Measurements from ENCODE around the gene NCOR1. TPM values are rescaled to one million over a fixed set of nuclear protein-coding genes. Genes with fewer than 3 reads are reported as not detected.
A peak's percentile ranks its signal among the peaks of the same experiment; 100 is the strongest.

Gene NCOR1
- total and polyA plus RNA-seq, 9 of the 15 experiments (the other 6 are each of a cell fraction or from before 2014, with no cell fraction given): 20.2 to 66.5 (median 50.9) TPM

- TF ChIP-seq CREBBP (IDR thresholded peaks at IDR 0.05; ENCODE audit: low read depth, low read length) (no peak), NFATC3 (IDR thresholded peaks at IDR 0.05) (0 out of 2 replicates have a peak, but pooled peaks have one; percentile 51), TCF15 (CRISPR knock-in tag; IDR thresholded peaks at IDR 0.05) (no peak), ILF3 (IDR thresholded peaks at IDR 0.05; ENCODE audit: borderline replicate concordance) (no peak), KAT7 (CRISPR knock-in tag; IDR thresholded peaks at IDR 0.05; ENCODE audit: borderline replicate concordance) (no peak), ZNF445 (CRISPR knock-in tag; IDR thresholded peaks at IDR 0.05; ENCODE audit: low read depth) (no peak), MGA (IDR thresholded peaks at IDR 0.05) (peak; percentile 30; the same call in 1 of the 2 replicates), RBM14 (IDR thresholded peaks at IDR 0.05; ENCODE audit: borderline replicate concordance, insufficient read depth, low read depth, low read length) (no peak), SMAD4 (CRISPR knock-in tag; conservative IDR thresholded peaks at IDR 0.05) (no peak), ATF3 (IDR thresholded peaks at IDR 0.05) (no peak), ATF3 (CRISPR knock-in tag; conservative IDR thresholded peaks at IDR 0.05) (no peak), PHB2 (IDR thresholded peaks at IDR 0.05; ENCODE audit: low read depth) (no peak), PHTF2 (CRISPR knock-in tag; IDR thresholded peaks at IDR 0.05) (no peak), USF2 (CRISPR knock-in tag; IDR thresholded peaks at IDR 0.05) (no peak)
These were observed 1.8 kb upstream of the NCOR1 start, which contains the start of gene PIGL (continued) for GRCh38 chr17:16217002-16217635.
